HepG2 (cell line): Measurements from ENCODE around the gene KIAA0930. TPM values are rescaled to one million over a fixed set of nuclear protein-coding genes. Genes with fewer than 3 reads are reported as not detected.

Experiments
- AKAP8 ChIP-seq: sonication (generic); formaldehyde crosslinking; IDR thresholded peaks from 2 replicates; pipeline ENCODE4 v1.5.1; 2020; ENCODE audit warnings: mild to moderate bottlenecking, missing genetic modification reagents
- ARHGAP35 ChIP-seq: sonication (generic); formaldehyde crosslinking; IDR thresholded peaks from 2 replicates; pipeline ENCODE4 v1.9.0; 2022; ENCODE audit warnings: mild to moderate bottlenecking, inconsistent platforms, moderate library complexity, missing genetic modification reagents, borderline replicate concordance
- MAZ ChIP-seq, 2 experiments: sonication (generic) in 1 of 2; formaldehyde crosslinking in 1 of 2; IDR thresholded peaks; 2 replicates each; pipeline versions ENCODE4 v1.5.0 to v1.6.1; 2012 to 2020; ENCODE audit warnings: low read depth in 2 of 2, mild to moderate bottlenecking in 2 of 2, borderline replicate concordance in 1 of 2, improper control_type of control experiment in 1 of 2, low read length in 1 of 2, missing genetic modification reagents in 1 of 2, moderate library complexity in 1 of 2
- SALL1 ChIP-seq: sonication (generic); formaldehyde crosslinking; IDR thresholded peaks from 2 replicates; pipeline ENCODE4 v1.8.0; 2022; ENCODE audit warnings: mild to moderate bottlenecking, missing genetic modification reagents
- SP1 ChIP-seq, 2 experiments: fragments of 450-650 bp in 1 of 2; sonication (generic) in 1 of 2; formaldehyde crosslinking in 1 of 2; IDR thresholded peaks; 2 replicates each; pipeline versions ENCODE4 v1.4.0 to v1.6.1; 2016 to 2020; ENCODE audit warnings: missing genetic modification reagents in 1 of 2
- TP53 ChIP-seq: sonication (generic); formaldehyde crosslinking; conservative IDR thresholded peaks from 2 replicates; pipeline ENCODE4 v1.4.0; 2020; ENCODE audit warnings: missing genetic modification reagents
- TSC22D2 ChIP-seq: sonication (generic); formaldehyde crosslinking; IDR thresholded peaks from 2 replicates; pipeline ENCODE4 v1.5.1; 2020; ENCODE audit warnings: missing genetic modification reagents, mild to moderate bottlenecking, borderline replicate concordance
- ZC3H4 ChIP-seq: sonication (generic); formaldehyde crosslinking; IDR thresholded peaks from 2 replicates; pipeline ENCODE4 v1.4.0; 2020; ENCODE audit warnings: missing genetic modification reagents, borderline replicate concordance
- ZNF468 ChIP-seq: sonication (generic); formaldehyde crosslinking; IDR thresholded peaks from 2 replicates; pipeline ENCODE4 v1.8.0; 2022; ENCODE audit warnings: mild to moderate bottlenecking, moderate library complexity, missing genetic modification reagents
- polyA plus RNA-seq, 8 experiments: library from polyadenylated mRNA; depleted of rRNA in 3 of 8; stranded (reverse) in 7 of 8; unstranded in 1 of 8; fragments of >200 nt; fragmentation: Illumina TruSeq in 4 of 8; extraction: Trizol in 4 of 8; gene quantifications; 2 replicates each; pipeline versions ENCODE4 v1.2.1 to v1.2.3, GENCODE V29; 2011 to 2016; ENCODE audit warnings: low read depth in 4 of 8, missing spikeins in 1 of 8, mixed read lengths in 1 of 8; ENCODE audit not compliant: insufficient read depth in 1 of 8
- total RNA-seq, 5 experiments: library from RNA; depleted of rRNA; stranded (reverse); fragments of >200 nt; fragmentation: Illumina TruSeq; extraction: Trizol; gene quantifications; 2 replicates each; pipeline ENCODE4 v1.2.3, GENCODE V29; 2016; ENCODE audit warnings: low read depth in 1 of 5
- TF ChIP-seq, protein P1 (sequence below): IDR thresholded peaks from 2 replicates; pipeline ENCODE4 v1.6.1; 2012; ENCODE audit warnings: inconsistent platforms
- TF ChIP-seq, protein P2 (sequence below): sonication (generic); formaldehyde crosslinking; IDR thresholded peaks from 2 replicates; pipeline ENCODE4 v1.5.1; 2020; ENCODE audit warnings: mild to moderate bottlenecking, missing genetic modification reagents, moderate library complexity
- TF ChIP-seq, protein P3 (sequence below): sonication (generic); formaldehyde crosslinking; IDR thresholded peaks from 2 replicates; pipeline ENCODE4 v1.5.1; 2020; ENCODE audit warnings: mild to moderate bottlenecking, moderate library complexity, missing genetic modification reagents
- TF ChIP-seq, protein P4 (sequence below): sonication (generic); formaldehyde crosslinking; IDR thresholded peaks from 2 replicates; pipeline ENCODE4 v1.4.0; 2020; ENCODE audit warnings: missing genetic modification reagents, borderline replicate concordance

The KIAA0930 gene
- total and polyA plus RNA-seq, 2 of the 13 experiments (the other 11 are each of a cell fraction or from before 2014, with no cell fraction given) = 27.0 to 38.2 TPM

DNA sequence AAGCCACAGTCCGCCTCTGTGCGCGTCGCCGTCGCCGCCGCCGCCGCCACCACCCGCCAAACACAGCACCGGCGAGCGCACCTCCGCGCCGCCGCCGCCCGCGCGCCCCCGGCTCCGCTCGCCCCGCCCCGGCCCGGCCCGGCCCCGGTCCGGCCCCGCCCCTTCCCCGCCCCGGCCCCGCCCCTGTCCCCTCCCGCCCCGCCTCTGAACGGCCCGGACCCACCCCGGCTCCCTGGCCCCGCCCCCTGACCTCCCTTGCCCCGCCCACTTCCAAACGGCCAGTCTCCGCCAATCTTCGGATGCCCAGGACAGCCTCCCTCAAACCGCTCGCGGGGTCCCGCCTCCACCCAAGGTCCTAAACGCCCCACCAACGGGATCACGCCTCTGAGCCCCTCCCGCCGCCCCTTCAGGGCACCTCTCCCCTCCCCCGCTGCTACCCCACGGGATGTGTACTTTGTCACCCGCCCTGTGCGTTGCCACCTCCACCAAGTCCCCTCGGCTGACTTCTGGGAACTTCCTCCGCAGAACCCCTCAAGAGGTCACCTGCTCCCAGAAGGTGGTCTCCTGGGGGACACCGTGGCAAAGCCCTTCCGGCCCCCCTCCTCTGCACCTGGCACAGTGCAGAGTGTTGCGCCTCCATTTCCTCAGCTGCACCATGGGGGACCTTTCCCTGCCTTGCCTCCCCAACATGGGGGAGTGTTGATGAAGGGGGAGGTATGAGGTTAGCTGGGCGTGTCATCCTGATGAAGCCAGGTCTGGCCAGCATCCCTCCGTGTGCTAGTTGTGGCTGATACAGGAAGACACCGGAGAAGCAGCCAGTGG, at the start of gene KIAA0930 (continued):
- TF ChIP-seq TSC22D2 (peak; percentile 34; the same call in 1 of the 2 replicates), AKAP8 (no peak), ARHGAP35 (CRISPR knock-in tag) (peak; percentile 44; the same call in 1 of the 2 replicates), ZC3H4 (CRISPR knock-in tag) (no peak), TP53 (CRISPR knock-in tag) (no peak), SP1 (IDR thresholded peaks at IDR 0.05) (peak; percentile 76), SP1 (CRISPR knock-in tag; IDR thresholded peaks at IDR 0.05) (peak; percentile 57; the same call in 1 of the 2 replicates), SALL1 (CRISPR knock-in tag) (peak; percentile 35; the same call in 1 of the 2 replicates), MAZ (IDR thresholded peaks at IDR 0.05; ENCODE audit: borderline replicate concordance, low read depth, low read length) (peak; percentile 22; the same call in 1 of the 2 replicates), MAZ (CRISPR knock-in tag; IDR thresholded peaks at IDR 0.05; ENCODE audit: low read depth) (no peak), ZNF468 (CRISPR knock-in tag) (no peak)
- TF ChIP-seq, protein P1, sequence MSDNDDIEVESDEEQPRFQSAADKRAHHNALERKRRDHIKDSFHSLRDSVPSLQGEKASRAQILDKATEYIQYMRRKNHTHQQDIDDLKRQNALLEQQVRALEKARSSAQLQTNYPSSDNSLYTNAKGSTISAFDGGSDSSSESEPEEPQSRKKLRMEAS = no peak
- TF ChIP-seq, protein P2, sequence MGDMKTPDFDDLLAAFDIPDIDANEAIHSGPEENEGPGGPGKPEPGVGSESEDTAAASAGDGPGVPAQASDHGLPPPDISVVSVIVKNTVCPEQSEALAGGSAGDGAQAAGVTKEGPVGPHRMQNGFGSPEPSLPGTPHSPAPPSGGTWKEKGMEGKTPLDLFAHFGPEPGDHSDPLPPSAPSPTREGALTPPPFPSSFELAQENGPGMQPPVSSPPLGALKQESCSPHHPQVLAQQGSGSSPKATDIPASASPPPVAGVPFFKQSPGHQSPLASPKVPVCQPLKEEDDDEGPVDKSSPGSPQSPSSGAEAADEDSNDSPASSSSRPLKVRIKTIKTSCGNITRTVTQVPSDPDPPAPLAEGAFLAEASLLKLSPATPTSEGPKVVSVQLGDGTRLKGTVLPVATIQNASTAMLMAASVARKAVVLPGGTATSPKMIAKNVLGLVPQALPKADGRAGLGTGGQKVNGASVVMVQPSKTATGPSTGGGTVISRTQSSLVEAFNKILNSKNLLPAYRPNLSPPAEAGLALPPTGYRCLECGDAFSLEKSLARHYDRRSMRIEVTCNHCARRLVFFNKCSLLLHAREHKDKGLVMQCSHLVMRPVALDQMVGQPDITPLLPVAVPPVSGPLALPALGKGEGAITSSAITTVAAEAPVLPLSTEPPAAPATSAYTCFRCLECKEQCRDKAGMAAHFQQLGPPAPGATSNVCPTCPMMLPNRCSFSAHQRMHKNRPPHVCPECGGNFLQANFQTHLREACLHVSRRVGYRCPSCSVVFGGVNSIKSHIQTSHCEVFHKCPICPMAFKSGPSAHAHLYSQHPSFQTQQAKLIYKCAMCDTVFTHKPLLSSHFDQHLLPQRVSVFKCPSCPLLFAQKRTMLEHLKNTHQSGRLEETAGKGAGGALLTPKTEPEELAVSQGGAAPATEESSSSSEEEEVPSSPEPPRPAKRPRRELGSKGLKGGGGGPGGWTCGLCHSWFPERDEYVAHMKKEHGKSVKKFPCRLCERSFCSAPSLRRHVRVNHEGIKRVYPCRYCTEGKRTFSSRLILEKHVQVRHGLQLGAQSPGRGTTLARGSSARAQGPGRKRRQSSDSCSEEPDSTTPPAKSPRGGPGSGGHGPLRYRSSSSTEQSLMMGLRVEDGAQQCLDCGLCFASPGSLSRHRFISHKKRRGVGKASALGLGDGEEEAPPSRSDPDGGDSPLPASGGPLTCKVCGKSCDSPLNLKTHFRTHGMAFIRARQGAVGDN = peak; percentile 47
- TF ChIP-seq, protein P3, sequence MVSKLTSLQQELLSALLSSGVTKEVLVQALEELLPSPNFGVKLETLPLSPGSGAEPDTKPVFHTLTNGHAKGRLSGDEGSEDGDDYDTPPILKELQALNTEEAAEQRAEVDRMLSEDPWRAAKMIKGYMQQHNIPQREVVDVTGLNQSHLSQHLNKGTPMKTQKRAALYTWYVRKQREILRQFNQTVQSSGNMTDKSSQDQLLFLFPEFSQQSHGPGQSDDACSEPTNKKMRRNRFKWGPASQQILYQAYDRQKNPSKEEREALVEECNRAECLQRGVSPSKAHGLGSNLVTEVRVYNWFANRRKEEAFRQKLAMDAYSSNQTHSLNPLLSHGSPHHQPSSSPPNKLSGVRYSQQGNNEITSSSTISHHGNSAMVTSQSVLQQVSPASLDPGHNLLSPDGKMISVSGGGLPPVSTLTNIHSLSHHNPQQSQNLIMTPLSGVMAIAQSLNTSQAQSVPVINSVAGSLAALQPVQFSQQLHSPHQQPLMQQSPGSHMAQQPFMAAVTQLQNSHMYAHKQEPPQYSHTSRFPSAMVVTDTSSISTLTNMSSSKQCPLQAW = peak; percentile 76
- TF ChIP-seq, protein P4, sequence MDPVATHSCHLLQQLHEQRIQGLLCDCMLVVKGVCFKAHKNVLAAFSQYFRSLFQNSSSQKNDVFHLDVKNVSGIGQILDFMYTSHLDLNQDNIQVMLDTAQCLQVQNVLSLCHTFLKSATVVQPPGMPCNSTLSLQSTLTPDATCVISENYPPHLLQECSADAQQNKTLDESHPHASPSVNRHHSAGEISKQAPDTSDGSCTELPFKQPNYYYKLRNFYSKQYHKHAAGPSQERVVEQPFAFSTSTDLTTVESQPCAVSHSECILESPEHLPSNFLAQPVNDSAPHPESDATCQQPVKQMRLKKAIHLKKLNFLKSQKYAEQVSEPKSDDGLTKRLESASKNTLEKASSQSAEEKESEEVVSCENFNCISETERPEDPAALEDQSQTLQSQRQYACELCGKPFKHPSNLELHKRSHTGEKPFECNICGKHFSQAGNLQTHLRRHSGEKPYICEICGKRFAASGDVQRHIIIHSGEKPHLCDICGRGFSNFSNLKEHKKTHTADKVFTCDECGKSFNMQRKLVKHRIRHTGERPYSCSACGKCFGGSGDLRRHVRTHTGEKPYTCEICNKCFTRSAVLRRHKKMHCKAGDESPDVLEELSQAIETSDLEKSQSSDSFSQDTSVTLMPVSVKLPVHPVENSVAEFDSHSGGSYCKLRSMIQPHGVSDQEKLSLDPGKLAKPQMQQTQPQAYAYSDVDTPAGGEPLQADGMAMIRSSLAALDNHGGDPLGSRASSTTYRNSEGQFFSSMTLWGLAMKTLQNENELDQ (CRISPR knock-in tag) = 0 out of 2 replicates have a peak, but pooled peaks have one; percentile 29
